K562 (cell line): Measurements from ENCODE around the gene FKBP2. TPM values are rescaled to one million over a fixed set of nuclear protein-coding genes. Genes with fewer than 3 reads are reported as not detected.

Experiments
- BRCA1 ChIP-seq, 2 experiments: fragments of 450-650 bp in 1 of 2; sonication (generic) in 1 of 2; formaldehyde crosslinking in 1 of 2; IDR thresholded peaks; 2 replicates each; pipeline versions ENCODE4 v1.5.0 to v1.6.1; 2017 to 2020; ENCODE audit warnings: mild to moderate bottlenecking in 1 of 2, missing genetic modification reagents in 1 of 2
- C11orf30 ChIP-seq: fragments of 450-650 bp; IDR thresholded peaks from 2 replicates; pipeline ENCODE4 v1.6.1; 2016; ENCODE audit warnings: low read depth, mild to moderate bottlenecking
- CBFB ChIP-seq: sonication (generic); formaldehyde crosslinking; IDR thresholded peaks from 2 replicates; pipeline ENCODE4 v1.4.0; 2020; ENCODE audit warnings: mild to moderate bottlenecking, missing genetic modification reagents
- CBX3 ChIP-seq, 2 experiments: IDR thresholded peaks; 1 replicate in 1 of 2; 2 replicates in 1 of 2; pipeline ENCODE4 v1.6.1; 2012; ENCODE audit warnings: inconsistent platforms in 2 of 2, low read length in 2 of 2, borderline replicate concordance in 1 of 2, control low read depth in 1 of 2
- CREB1 ChIP-seq, 2 experiments: sonication (generic) in 1 of 2; formaldehyde crosslinking in 1 of 2; IDR thresholded peaks; 2 replicates each; pipeline versions ENCODE4 v1.6.1 to v1.8.0; 2012 to 2022; ENCODE audit warnings: inconsistent platforms in 1 of 2, mild to moderate bottlenecking in 1 of 2, missing genetic modification reagents in 1 of 2, moderate library complexity in 1 of 2
- CREB3L1 ChIP-seq: fragments of 450-650 bp; IDR thresholded peaks from 2 replicates; pipeline ENCODE4 v1.6.1; 2014; ENCODE audit warnings: low read depth, mild to moderate bottlenecking, moderate library complexity, borderline replicate concordance
- CTBP1 ChIP-seq: fragments of 450-650 bp; IDR thresholded peaks from 2 replicates; pipeline ENCODE4 v1.6.1; 2016; ENCODE audit warnings: borderline replicate concordance
- FOXJ3 ChIP-seq: sonication (generic); formaldehyde crosslinking; IDR thresholded peaks from 2 replicates; pipeline ENCODE4 v1.4.0; 2020; ENCODE audit warnings: mild to moderate bottlenecking, missing genetic modification reagents
- KLF1 ChIP-seq: fragments of 450-650 bp; IDR thresholded peaks from 2 replicates; pipeline ENCODE4 v1.6.1; 2016; ENCODE audit warnings: missing genetic modification characterization, missing compliant biosample characterization
- KLF6 ChIP-seq: fragments of 250-450 bp; sonication (Bioruptor Pico); IDR thresholded peaks from 2 replicates; pipeline ENCODE4 v1.4.0; 2020; ENCODE audit warnings: mild to moderate bottlenecking, moderate library complexity, borderline replicate concordance
- PCBP2 ChIP-seq: fragments of 200-400 bp; formaldehyde crosslinking; IDR thresholded peaks from 2 replicates; pipeline ENCODE4 v1.6.1; 2018; ENCODE audit warnings: low read length, low read depth, mild to moderate bottlenecking, moderate library complexity; ENCODE audit not compliant: poor library complexity, severe bottlenecking
- POLR2G ChIP-seq: fragments of 200-400 bp; formaldehyde crosslinking; IDR thresholded peaks from 2 replicates; pipeline ENCODE4 v1.6.1; 2017; ENCODE audit warnings: low read depth, mild to moderate bottlenecking, antibody characterized with exemption, low read length, moderate library complexity
- SP1 ChIP-seq: sonication (generic); formaldehyde crosslinking; IDR thresholded peaks from 2 replicates; pipeline ENCODE4 v1.8.1; 2022; ENCODE audit warnings: mild to moderate bottlenecking, missing genetic modification reagents
- TCF7 ChIP-seq: sonication (generic); IDR thresholded peaks from 2 replicates; pipeline ENCODE4 v1.6.1; 2016; ENCODE audit warnings: antibody characterized with exemption, borderline replicate concordance
- VEZF1 ChIP-seq: fragments of 200-800 bp; sonication (Bioruptor generic); IDR thresholded peaks from 2 replicates; pipeline ENCODE4 v1.6.1; 2017; ENCODE audit warnings: missing genetic modification characterization, missing compliant biosample characterization
- ZBTB49 ChIP-seq: sonication (generic); formaldehyde crosslinking; IDR thresholded peaks from 2 replicates; pipeline ENCODE4 v1.8.0; 2022; ENCODE audit warnings: missing genetic modification reagents, mild to moderate bottlenecking, borderline replicate concordance
- ZNF12 ChIP-seq: sonication (generic); formaldehyde crosslinking; IDR thresholded peaks from 2 replicates; pipeline ENCODE4 v1.4.0; 2020; ENCODE audit warnings: mild to moderate bottlenecking, missing genetic modification reagents
- ZNF3 ChIP-seq: fragments of 250-450 bp; sonication (Bioruptor Pico); IDR thresholded peaks from 2 replicates; pipeline ENCODE4 v1.5.0; 2021; ENCODE audit warnings: mild to moderate bottlenecking, moderate library complexity
- ZNF583 ChIP-seq: fragments of 250-450 bp; sonication (Bioruptor Pico); IDR thresholded peaks from 2 replicates; pipeline ENCODE4 v1.4.0; 2020
- ZNF589 ChIP-seq: fragments of 200-800 bp; sonication (Bioruptor generic); IDR thresholded peaks from 2 replicates; pipeline ENCODE4 v1.6.1; 2016; ENCODE audit warnings: low read depth, missing genetic modification characterization, missing compliant biosample characterization
- polyA plus RNA-seq, 8 experiments: library from polyadenylated mRNA; depleted of rRNA in 4 of 8; stranded (reverse) in 5 of 8; unstranded in 3 of 8; fragments of >200 nt; fragmentation: Nextera tagmentation in 2 of 8; fragmentation: Illumina TruSeq in 1 of 8; extraction: Ambion mirVana in 2 of 8; extraction: Trizol in 1 of 8; gene quantifications; 2 replicates each; pipeline versions ENCODE4 v1.2.1 to v1.2.3, GENCODE V29; 2011 to 2014; ENCODE audit warnings: inconsistent platforms in 1 of 8, missing spikeins in 1 of 8
- total RNA-seq, 7 experiments: library from RNA; depleted of rRNA in 6 of 7; stranded (reverse); fragments of >200 nt in 6 of 7; fragmentation: Illumina TruSeq in 2 of 7; extraction: Trizol in 2 of 7; gene quantifications; 2 replicates each; pipeline versions ENCODE4 v1.2.1 to v1.2.3, GENCODE V29; 2011 to 2021; ENCODE audit warnings: low replicate concordance in 1 of 7

The FKBP2 gene
- total and polyA plus RNA-seq, 9 of the 15 experiments (the other 6 are each of a cell fraction or from before 2014, with no cell fraction given) = 3.5 to 151 (median 58.1) TPM

- TF ChIP-seq PCBP2 (no peak), CBFB (peak; percentile 94), ZNF589 (CRISPR knock-in tag) (0 out of 2 replicates have a peak, but pooled peaks have one; percentile 19), VEZF1 (peak; percentile 80), ZNF3 (CRISPR knock-in tag) (no peak), C11orf30 (no peak), CREB1 (IDR thresholded peaks at IDR 0.05) (no peak), CREB1 (CRISPR knock-in tag; IDR thresholded peaks at IDR 0.05) (peak; percentile 60; the same call in 1 of the 2 replicates), KLF1 (tag) (peak; percentile 82), CTBP1 (peak; percentile 70), ZBTB49 (CRISPR knock-in tag) (no peak), CREB3L1 (peak; percentile 92), TCF7 (0 out of 2 replicates have a peak, but pooled peaks have one; percentile 29), BRCA1 (IDR thresholded peaks at IDR 0.05) (no peak), BRCA1 (CRISPR knock-in tag; IDR thresholded peaks at IDR 0.05) (no peak), FOXJ3 (CRISPR knock-in tag) (no peak), CBX3 (IDR thresholded peaks at IDR 0.05; ENCODE audit: borderline replicate concordance in 1 of 2, low read length in 2 of 2) (peak in 1 of 2 experiments; percentile 64; a peak in 1 of 3 replicates), KLF6 (CRISPR knock-in tag) (peak; percentile 88; the same call in 1 of the 2 replicates), ZNF583 (no peak), SP1 (CRISPR knock-in tag) (peak; percentile 61; the same call in 1 of the 2 replicates), POLR2G (peak; percentile 89), ZNF12 (CRISPR knock-in tag) (0 out of 2 replicates have a peak, but pooled peaks have one; percentile 43)
Measured at GRCh38 chr11:64246871-64247728, 6.2 kb downstream of the FKBP2 start, which contains the start of gene PPP1R14B (continued).
